ENCODE measurements around the gene MSX1.

- TF ChIP-seq TGIF2 (CRISPR knock-in tag; IDR thresholded peaks at IDR 0.05) (no peak), TP53 (CRISPR knock-in tag; conservative IDR thresholded peaks at IDR 0.05) (no peak), RORA (CRISPR knock-in tag; IDR thresholded peaks at IDR 0.05) (no peak), ZBTB26 (CRISPR knock-in tag; IDR thresholded peaks at IDR 0.05; ENCODE audit: borderline replicate concordance) (no peak), NFYB (CRISPR knock-in tag; IDR thresholded peaks at IDR 0.05) (no peak)
Observed at GRCh38 chr4:4870576-4871241, 11.2 kb downstream of the MSX1 start.
